Parathyroid adenoma (tissue), 2 donors: ENCODE data around the gene BPIFA2.

Experiments
- H2AFZ ChIP-seq: fragments of 300-600 bp; sonication (generic); one replicate; pipeline ENCODE4 v1.7.0; 2017; ENCODE audit warnings: antibody characterized with exemption, mild to moderate bottlenecking
- H3K27ac ChIP-seq: fragments of 300-600 bp; sonication (generic); one replicate; pipeline ENCODE4 v1.7.0; 2017
- H3K27me3 ChIP-seq: fragments of 300-600 bp; sonication (generic); one replicate; pipeline ENCODE4 v1.7.0; 2017; ENCODE audit warnings: low read length; ENCODE audit not compliant: control insufficient read depth, insufficient read depth
- H3K36me3 ChIP-seq: fragments of 300-600 bp; sonication (generic); one replicate; pipeline ENCODE4 v1.7.0; 2017; ENCODE audit warnings: low read length; ENCODE audit not compliant: control insufficient read depth, insufficient read depth
- H3K4me1 ChIP-seq: fragments of 300-600 bp; sonication (generic); one replicate; pipeline ENCODE4 v1.7.0; 2017; ENCODE audit warnings: control low read depth
- H3K4me2 ChIP-seq: fragments of 300-600 bp; sonication (generic); one replicate; pipeline ENCODE4 v1.7.0; 2017; ENCODE audit warnings: low read length
- H3K4me3 ChIP-seq: fragments of 300-600 bp; sonication (generic); one replicate; pipeline ENCODE4 v1.7.0; 2017; ENCODE audit warnings: low read depth, low read length
- H3K79me2 ChIP-seq: fragments of 300-600 bp; sonication (generic); one replicate; pipeline ENCODE4 v1.7.0; 2017; ENCODE audit warnings: control low read depth
- H3K9ac ChIP-seq: fragments of 300-600 bp; sonication (generic); one replicate; pipeline ENCODE4 v1.7.0; 2017; ENCODE audit warnings: mild to moderate bottlenecking
- H3K9me3 ChIP-seq: fragments of 300-600 bp; sonication (generic); one replicate; pipeline ENCODE4 v1.7.0; 2017; ENCODE audit warnings: low read length; ENCODE audit not compliant: control insufficient read depth
- CTCF ChIP-seq: fragments of 300-600 bp; sonication (generic); IDR thresholded peaks from one replicate; pipeline ENCODE4 v1.7.0; 2017; ENCODE audit warnings: antibody characterized with exemption, mild to moderate bottlenecking
- donor health status: primary hyperparathyroidism.

BPIFA2 gene

GRCh38 chr20:33132513-33133372 lies 35.2 kb upstream of the BPIFA2 start:
- Histone ChIP-seq H3K4me1 (no peaks in the 10 kb centered on the region), H3K36me3 (no peaks in the 10 kb centered on the region), H3K9ac (no peak overlapping the region), H3K4me3 (no peak overlapping the region), H2AFZ (no peak overlapping the region), H3K79me2 (no peaks in the 10 kb centered on the region), H3K4me2 (no peak overlapping the region), H3K27ac (no peak overlapping the region), H3K9me3 (no peaks in the 10 kb centered on the region), H3K27me3 (no peaks in the 10 kb centered on the region)
- no peak for TF ChIP-seq CTCF

GRCh38 chr20:33133373-33133941 lies 34.5 kb upstream of the BPIFA2 start:
- Histone ChIP-seq H3K27me3 (no peaks in the 10 kb centered on the region), H3K4me1 (no peaks in the 10 kb centered on the region), H2AFZ (no peak overlapping the region), H3K36me3 (no peaks in the 10 kb centered on the region), H3K4me3 (no peak overlapping the region), H3K79me2 (no peaks in the 10 kb centered on the region), H3K4me2 (no peak overlapping the region), H3K9me3 (no peaks in the 10 kb centered on the region), H3K27ac (no peak overlapping the region), H3K9ac (no peak overlapping the region)
- no peak for TF ChIP-seq CTCF

GRCh38 chr20:33137195-33137594 lies 30.8 kb upstream of the BPIFA2 start:
- Histone ChIP-seq H3K36me3 (no peaks in the 10 kb centered on the region), H3K9ac (no peak overlapping the region), H3K9me3 (no peaks in the 10 kb centered on the region), H2AFZ (no peak overlapping the region), H3K27me3 (no peaks in the 10 kb centered on the region), H3K79me2 (no peaks in the 10 kb centered on the region), H3K27ac (no peak overlapping the region), H3K4me3 (no peak overlapping the region), H3K4me2 (no peak overlapping the region), H3K4me1 (no peaks in the 10 kb centered on the region)
- no peak for TF ChIP-seq CTCF

- Histone ChIP-seq H2AFZ (no peak overlapping the region), H3K4me3 (no peak overlapping the region), H3K27me3 (no peaks in the 10 kb centered on the region), H3K9me3 (no peaks in the 10 kb centered on the region), H3K4me2 (no peak overlapping the region), H3K79me2 (no peaks in the 10 kb centered on the region), H3K36me3 (no peaks in the 10 kb centered on the region), H3K9ac (no peak overlapping the region), H3K4me1 (no peaks in the 10 kb centered on the region), H3K27ac (no peak overlapping the region)
- TF ChIP-seq CTCF, result no peak
These were observed 28.5 kb upstream of the BPIFA2 start for GRCh38 chr20:33139467-33139866.
